NCI-H2081 (cell line): Measurements from ENCODE around the gene RTN3.
A peak's percentile ranks its signal among the peaks of the same experiment; 100 is the strongest.
"Not testable (repeated sequence)": the region's sequence is repeated elsewhere in the genome, so short reads cannot be mapped to it uniquely, and the experiment has no call there.

Experiments used
- DNase-seq, 2 experiments: peaks; one replicate each; lab custom pipeline; 2025; lab: John Stamatoyannopoulos, UW

The RTN3 gene

GRCh38 chr11:63682066-63683021 lies 1.0 kb downstream of the RTN3 start:
- DNase-seq: peak in 1 of 2 experiments; percentile 18

- no peak for DNase-seq
Observed at GRCh38 chr11:63683133-63683991, 2.1 kb downstream of the RTN3 start.

GRCh38 chr11:63685158-63685721 lies 3.9 kb downstream of the RTN3 start:
- not testable (repeated sequence) for DNase-seq

DNA sequence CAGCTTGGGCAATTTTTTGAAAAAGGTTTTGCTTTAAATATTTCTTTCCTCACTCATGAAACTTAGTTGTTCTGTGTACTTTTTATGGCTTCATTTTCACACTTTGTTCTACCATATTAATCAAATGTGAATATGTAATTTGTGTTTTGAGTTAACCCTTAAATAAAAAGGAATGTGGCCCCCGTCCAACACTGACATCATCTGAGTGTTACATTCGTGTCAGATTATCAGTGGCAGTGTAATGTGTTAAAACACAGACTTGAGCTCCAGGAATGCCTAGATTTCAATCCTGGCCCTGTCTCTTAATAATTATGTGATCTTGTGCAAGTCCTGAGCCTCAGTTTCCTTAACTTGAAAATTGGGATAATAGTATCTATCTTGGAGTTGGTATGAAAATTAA lies 5.6 kb downstream of the RTN3 start:
- DNase-seq: no peak

- no peak for DNase-seq
Observed at GRCh38 chr11:63687845-63688244, 6.5 kb downstream of the RTN3 start.

GRCh38 chr11:63694596-63694995 lies 13.3 kb downstream of the RTN3 start:
- no peak for DNase-seq

DNA sequence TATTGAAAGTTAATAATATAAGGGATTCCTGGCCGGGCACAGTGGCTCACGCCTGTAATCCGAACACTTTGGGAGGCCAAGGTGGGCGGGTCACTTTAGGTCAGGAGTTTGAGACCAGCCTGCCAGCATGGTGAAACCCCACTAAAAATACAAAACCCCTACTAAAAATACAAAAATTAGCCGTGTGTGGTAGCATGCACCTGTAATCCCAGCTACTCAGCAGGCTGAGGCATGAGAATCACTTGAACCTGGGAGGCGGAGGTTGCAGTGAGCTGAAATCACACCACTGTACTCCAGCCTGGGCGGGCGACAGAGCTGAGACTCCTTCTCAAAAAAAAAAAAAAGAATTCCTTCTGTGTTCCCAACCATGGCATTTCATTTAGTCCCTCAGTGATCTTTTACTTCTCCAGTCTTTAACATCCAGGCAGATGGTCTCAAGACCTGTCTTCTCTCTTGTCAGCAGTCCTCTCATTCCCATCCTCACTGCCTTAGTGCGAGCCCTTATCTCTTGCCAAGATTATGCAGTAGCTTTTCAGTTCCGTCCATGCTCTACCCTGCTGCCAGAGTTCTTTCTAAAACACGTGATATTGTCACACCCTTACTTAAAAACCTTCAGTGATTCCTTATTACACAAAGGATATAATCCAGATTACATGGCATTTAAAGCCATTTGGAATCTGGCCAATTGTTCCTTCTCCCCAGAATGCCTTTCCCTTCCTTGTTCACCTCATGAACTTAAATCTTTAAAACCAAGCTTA lies 17.9 kb downstream of the RTN3 start:
- no peak for DNase-seq

DNA sequence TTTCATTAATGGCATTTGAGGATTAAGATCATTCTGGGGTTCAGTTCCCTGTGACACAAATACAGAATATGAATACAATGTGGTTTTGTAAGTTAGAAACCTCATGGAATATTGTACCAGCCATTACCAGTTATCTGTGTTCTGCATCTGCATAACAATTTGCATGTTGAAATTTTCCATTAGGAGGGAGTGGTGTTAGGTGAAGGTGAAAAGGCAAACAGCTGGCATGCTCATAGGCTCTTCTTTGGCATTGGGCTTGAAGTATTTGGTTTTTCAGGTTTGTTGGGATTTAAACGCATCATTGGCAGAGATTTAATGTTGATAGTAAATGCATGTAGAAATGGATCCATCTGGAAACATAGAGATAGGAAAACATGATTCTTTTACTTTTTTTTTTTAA lies 18.6 kb downstream of the RTN3 start:
- no peak for DNase-seq

DNA sequence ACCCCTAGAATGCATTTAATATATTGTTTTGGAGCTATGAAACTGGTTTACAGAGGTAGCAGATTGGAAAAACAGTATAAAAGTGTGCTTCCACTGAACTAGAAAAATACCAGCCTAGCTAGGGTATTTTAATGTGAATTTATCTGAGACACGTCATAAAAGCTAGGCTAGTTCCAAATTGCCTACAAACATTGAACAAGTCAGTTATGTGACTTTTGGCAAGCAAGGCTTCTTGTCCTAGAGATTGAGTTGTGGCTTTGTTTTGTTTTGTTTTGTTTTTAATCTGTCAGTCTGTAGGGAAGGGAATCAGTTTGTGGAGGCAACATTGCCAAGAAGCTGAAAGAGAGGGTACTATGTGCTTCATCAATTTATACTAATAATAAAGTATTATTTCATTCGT lies 24.2 kb downstream of the RTN3 start:
- DNase-seq: no peak

GRCh38 chr11:63708764-63709163 lies 27.5 kb downstream of the RTN3 start:
- no peak for DNase-seq

DNA sequence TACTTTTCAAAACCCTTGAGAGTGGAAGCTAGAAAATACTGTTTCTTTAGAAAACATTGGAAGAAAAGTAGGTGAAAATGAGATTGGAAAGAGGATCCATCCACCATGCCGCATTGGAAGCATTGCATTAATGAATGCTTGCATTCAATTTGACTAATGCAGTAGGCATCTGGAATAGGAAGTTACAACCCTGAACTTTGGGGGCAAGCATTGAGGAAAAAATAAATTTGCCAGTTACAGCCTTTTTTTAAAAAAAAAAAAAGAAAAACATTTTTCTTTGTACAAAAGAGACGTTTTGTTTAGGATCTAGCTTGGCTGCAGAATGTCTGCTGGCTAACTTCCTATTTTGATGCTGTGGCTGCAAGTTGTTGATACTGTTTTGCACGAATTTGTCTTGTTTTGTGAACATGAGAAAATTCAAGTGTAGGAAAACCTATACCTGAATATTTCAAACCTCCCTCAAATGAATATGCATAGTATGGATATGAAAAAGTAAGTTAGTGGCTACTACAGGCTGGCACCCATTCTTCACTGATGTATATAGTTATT lies 28.1 kb downstream of the RTN3 start:
- no peak for DNase-seq

GRCh38 chr11:63710476-63711217 lies 29.3 kb downstream of the RTN3 start:
- DNase-seq: no peak

- DNase-seq: no peak
Observed at GRCh38 chr11:63711838-63712237, 30.5 kb downstream of the RTN3 start.

DNA sequence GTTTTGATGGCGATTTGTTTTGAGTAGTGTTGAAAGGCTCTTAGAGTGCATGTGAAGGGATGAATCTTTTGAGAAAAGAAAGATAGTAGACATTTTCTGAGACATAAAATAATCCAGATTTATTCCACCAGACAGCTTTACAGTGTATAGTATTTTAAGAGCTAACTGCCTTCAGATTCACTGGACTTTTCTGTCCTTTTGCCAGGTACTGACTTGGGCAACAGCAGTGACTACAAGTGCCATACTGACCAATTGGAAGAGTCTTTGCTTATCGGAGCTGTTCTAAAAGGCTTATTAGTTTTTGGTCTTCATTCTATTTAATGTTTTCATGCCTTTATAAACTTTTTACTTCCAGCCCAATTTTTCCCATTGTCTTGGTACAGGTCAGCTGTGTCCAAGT lies 32.5 kb downstream of the RTN3 start:
- no peak for DNase-seq

GRCh38 chr11:63716046-63716445 lies 34.7 kb downstream of the RTN3 start:
- DNase-seq: no peak

DNA sequence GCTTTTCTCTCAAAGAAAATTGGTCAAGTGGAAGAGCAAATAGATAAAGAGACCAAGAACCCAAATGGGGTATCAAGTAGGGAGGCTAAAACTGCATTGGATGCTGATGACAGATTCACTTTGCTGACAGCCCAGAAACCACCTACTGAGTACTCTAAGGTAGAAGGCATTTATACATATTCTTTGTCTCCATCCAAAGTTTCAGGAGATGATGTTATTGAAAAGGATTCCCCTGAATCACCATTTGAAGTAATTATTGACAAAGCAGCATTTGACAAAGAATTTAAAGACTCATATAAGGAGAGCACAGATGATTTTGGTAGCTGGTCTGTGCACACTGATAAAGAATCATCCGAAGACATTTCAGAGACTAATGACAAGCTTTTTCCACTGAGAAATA lies 37.7 kb downstream of the RTN3 start:
- DNase-seq: no peak

GRCh38 chr11:63719987-63720386 lies 38.7 kb downstream of the RTN3 start:
- DNase-seq: no peak

DNA sequence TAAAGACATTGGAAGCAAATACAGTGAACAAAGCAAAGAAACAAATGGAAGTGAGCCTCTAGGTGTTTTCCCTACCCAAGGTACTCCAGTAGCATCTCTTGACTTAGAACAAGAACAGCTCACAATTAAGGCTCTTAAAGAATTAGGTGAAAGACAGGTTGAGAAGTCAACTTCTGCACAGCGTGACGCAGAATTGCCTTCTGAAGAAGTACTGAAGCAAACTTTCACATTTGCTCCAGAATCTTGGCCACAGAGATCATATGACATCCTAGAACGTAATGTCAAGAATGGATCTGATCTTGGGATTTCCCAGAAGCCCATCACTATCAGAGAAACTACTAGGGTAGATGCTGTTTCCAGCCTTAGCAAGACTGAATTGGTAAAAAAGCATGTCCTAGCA lies 39.3 kb downstream of the RTN3 start:
- no peak for DNase-seq

GRCh38 chr11:63729326-63729725 lies 48.0 kb downstream of the RTN3 start:
- DNase-seq: no peak

GRCh38 chr11:63736864-63737263 lies 55.6 kb downstream of the RTN3 start:
- DNase-seq: no peak

DNA sequence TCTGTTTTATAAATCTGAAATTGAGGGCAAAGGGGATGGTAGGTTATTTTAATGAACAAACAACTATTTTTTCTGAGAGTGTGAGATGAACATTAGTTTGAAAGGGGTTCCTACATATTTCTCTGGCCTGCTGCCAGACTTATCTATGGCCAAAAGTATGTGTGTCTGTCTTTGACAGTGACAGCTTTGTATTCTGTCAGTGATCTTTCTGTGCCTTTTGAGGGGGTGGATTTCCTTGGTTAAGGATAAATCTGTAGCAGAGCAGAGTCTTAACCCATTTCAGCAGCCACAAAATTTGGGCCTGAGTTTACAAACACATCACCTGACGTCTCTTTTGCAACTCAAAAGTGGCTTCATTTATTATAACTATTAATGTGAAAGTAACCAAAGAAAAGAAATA lies 56.4 kb downstream of the RTN3 start:
- no peak for DNase-seq
